ENCODE data around the gene EMD. TPM values are rescaled to one million over a fixed set of nuclear protein-coding genes. Genes with fewer than 3 reads are reported as not detected.

The EMD gene
- total RNA-seq, 2 donors from 2014 or later: 43.8 to 74.2 TPM

- Histone ChIP-seq H3K27me3 (replicated peaks; ENCODE audit: insufficient read depth) (no peaks in the 10 kb centered on the region), H3K4me3 (peak within 1 kb of the TSS; percentile 83), H3K9me3 (no peaks in the 10 kb centered on the region), H3K4me1 (ENCODE audit: control insufficient read depth in 1 of 2, low read depth in 2 of 2) (peaks cover 8 to 23% of the 10 kb centered on the region in 2 donors), H3K36me3 (peaks cover 13% of the 10 kb centered on the region), H3K27ac (peak within 1 kb of the TSS; percentile 97)
- no peak for DNase-seq (ENCODE audit: low spot score)
- no peak for ATAC-seq (ENCODE audit: insufficient number of reproducible peaks, low FRiP score, low read depth)
- TF ChIP-seq CTCF (IDR thresholded peaks at IDR 0.05): no peak
Measured at GRCh38 chrX:154374313-154375155, 4.6 kb upstream of the EMD start, which contains the start of gene FLNA. FLNA (minus strand) TSS chrX:154374634; CDS start chrX:154371245, 3,389 bp downstream.

DNA sequence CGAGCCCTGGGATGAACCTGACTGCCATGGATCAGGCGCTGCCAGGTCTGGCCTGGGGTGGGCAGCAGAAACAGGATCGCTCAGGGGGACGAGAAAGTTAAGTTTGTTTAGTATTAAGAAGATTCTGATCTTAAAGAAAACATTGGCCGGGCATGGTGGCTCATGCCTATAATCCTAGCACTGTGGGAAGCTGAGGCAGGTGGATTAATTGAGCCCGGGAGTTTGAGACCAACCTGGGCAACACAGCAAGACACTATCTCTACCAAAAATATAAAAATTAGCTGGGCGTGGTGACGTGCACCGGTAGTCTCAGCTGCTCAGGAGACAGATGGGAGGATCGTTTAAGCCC is 4.0 kb upstream of the EMD start:
- no peak for TF ChIP-seq CTCF (IDR thresholded peaks at IDR 0.05)
- Histone ChIP-seq H3K9me3 (no peaks in the 10 kb centered on the region), H3K4me3 (peak overlapping the region; percentile 83), H3K4me1 (ENCODE audit: control insufficient read depth in 1 of 2, low read depth in 2 of 2) (peaks cover 8 to 26% of the 10 kb centered on the region in 2 donors), H3K27me3 (replicated peaks; ENCODE audit: insufficient read depth) (no peaks in the 10 kb centered on the region), H3K27ac (peak overlapping the region; percentile 97), H3K36me3 (peaks cover 10% of the 10 kb centered on the region)
- ATAC-seq (ENCODE audit: insufficient number of reproducible peaks, low FRiP score, low read depth): no peak
- no peak for DNase-seq (ENCODE audit: low spot score)

DNA sequence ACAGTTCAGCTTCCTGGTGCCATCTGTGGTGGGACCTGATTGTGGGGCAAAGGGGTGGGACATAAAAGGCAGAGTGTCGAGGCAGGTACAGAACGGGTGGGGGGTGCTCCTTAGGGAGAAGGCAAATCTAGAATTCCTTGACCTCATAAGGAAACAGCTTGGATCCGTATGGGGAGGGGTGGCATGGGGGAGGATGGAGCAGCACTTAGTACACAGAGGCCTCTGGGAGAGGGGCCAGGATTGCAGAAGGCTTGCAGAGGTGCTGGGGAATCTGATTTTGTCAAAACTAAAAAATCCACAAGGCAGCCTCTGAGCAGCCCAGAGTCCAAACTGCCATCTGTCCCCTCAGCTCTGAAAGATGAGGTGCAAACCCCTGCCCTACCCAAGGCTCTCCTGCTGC is 2.3 kb upstream of the EMD start:
- peak overlapping the region; percentile 97 for H3K27ac ChIP-seq
- no peak for TF ChIP-seq CTCF (IDR thresholded peaks at IDR 0.05)
- H3K9me3 ChIP-seq: no peaks in the 10 kb centered on the region
- peaks cover 8 to 34% of the 10 kb centered on the region in 2 donors for H3K4me1 ChIP-seq (ENCODE audit: control insufficient read depth in 1 of 2, low read depth in 2 of 2)
- peak overlapping the region; percentile 76 for H3K4me3 ChIP-seq
- DNase-seq (ENCODE audit: low spot score) (no peak), ATAC-seq (ENCODE audit: insufficient number of reproducible peaks, low FRiP score, low read depth) (no peak)
- H3K36me3 ChIP-seq: no peaks in the 10 kb centered on the region
- H3K27me3 ChIP-seq (replicated peaks; ENCODE audit: insufficient read depth): no peaks in the 10 kb centered on the region

DNA sequence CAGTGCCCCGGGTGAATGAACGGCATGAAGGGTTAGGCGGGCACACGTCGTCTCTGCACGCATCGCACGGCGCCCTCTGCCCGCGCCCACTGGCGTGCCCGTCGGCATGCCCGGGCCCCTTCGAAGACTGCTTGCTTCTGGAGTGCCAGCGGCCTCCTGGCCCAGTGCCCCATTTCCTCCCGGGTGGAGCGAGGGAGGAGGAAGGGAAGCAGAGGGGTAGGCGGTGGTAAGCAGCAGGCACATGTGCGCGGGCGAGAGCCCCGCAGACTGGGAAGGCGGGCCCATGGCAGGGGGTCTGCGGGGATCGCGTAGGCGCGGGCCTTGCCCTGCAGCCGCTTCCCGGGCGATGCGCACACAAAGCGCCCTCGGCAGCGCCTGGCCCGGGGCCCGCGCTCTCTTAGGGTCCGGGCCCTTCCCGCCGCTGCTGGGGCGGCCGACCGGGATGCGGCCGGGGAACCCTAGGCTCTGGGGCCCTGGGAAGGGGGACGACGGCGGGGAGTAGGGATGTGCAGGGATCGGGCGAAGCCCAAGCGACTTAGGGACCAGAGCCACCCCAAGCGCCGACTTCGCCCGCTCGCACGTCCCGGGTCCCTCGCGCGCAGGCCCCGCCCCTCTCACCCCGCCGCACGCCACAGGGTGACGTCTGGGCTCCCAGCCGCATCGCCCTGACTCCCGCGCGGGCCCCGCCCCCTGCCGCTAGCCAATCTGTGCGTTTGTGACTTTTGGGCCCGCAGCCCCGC is 866 bp upstream of the EMD start:
- no peaks in the 10 kb centered on the region for H3K36me3 ChIP-seq
- DNase-seq (ENCODE audit: low spot score) (no peak), ATAC-seq (ENCODE audit: insufficient number of reproducible peaks, low FRiP score, low read depth) (no peak)
- H3K9me3 ChIP-seq: no peaks in the 10 kb centered on the region
- peak overlapping the region; percentile 97 for H3K27ac ChIP-seq
- peaks cover 8 to 37% of the 10 kb centered on the region in 2 donors for H3K4me1 ChIP-seq (ENCODE audit: control insufficient read depth in 1 of 2, low read depth in 2 of 2)
- peak overlapping the region; percentile 76 for H3K4me3 ChIP-seq
- H3K27me3 ChIP-seq (replicated peaks; ENCODE audit: insufficient read depth): no peaks in the 10 kb centered on the region
- no peak for TF ChIP-seq CTCF (IDR thresholded peaks at IDR 0.05)

DNA sequence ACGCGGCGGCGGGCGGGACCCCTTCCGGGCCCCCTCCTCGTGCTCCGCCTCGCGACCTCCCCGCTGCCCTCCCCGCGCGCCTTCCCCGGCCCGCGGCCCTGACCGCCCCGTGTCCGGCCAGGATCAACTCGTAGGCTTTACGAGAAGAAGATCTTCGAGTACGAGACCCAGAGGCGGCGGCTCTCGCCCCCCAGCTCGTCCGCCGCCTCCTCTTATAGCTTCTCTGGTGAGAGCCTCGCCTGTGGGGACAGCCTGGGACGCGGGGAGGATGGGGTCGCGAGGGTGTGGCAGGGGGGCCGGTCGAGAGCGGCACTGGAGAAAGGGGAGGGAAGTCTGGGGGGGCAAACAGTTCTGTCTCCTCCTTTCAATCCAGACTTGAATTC is 465 bp downstream of the EMD start:
- DNase-seq (ENCODE audit: low spot score): no peak
- Histone ChIP-seq H3K4me3 (peak overlapping the region; percentile 91), H3K36me3 (no peaks in the 10 kb centered on the region), H3K9me3 (no peaks in the 10 kb centered on the region), H3K4me1 (ENCODE audit: control insufficient read depth in 1 of 2, low read depth in 2 of 2) (peaks cover 8 to 50% of the 10 kb centered on the region in 2 donors), H3K27me3 (replicated peaks; ENCODE audit: insufficient read depth) (no peaks in the 10 kb centered on the region), H3K27ac (peak overlapping the region; percentile 97 to 98)
- TF ChIP-seq CTCF (IDR thresholded peaks at IDR 0.05): no peak
- no peak for ATAC-seq (ENCODE audit: insufficient number of reproducible peaks, low FRiP score, low read depth)

All from thoracic aorta (tissue), 2 donors.